Measurements from ENCODE around the gene TMEM176A.
"Not testable (repeated sequence)": the region's sequence is repeated elsewhere in the genome, so short reads cannot be mapped to it uniquely, and the experiment has no call there.

DNA sequence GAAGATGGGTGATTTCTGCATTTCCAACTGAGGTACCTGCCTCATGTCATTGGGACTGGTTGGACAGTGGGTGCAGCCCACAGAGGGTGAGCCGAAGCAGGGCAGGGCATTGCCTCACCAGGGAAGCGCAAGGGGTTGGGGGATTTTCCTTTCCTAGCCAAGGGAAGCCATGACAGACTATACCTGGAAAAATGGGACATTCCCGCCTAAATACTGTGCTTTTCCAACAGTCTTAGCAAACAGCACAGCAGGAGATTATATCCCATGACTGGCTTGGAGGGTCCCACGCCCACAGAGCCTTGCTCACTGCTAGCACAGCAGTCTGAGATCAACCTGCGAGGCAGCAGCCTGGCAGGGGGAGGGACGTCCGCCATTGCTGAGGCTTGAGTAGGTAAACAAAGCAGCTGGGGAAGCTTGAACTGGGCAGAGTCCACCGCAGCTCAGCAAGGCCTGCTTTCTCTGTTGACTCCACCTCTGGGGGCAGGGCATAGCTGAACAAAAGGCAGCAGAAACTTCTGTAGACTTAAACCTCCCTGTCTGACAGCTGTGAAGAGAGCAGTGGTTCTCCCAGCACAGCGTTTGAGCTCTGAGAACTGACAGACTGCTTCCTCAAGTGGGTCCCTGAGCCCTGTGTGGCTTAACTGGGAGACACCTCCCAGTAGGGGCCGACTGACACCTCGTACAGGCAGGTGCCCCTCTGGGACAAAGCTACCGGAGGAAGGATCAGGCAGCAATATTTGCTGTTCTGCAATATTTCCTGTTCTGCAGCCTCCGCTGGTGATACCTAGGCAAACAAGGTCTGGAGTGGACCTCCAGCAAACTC is 7.3 kb downstream of the TMEM176A start:
- TF ChIP-seq MAX, RFX5 (IDR thresholded peaks at IDR 0.05): not testable (repeated sequence)

Measured in A549 (cell line).